WI38 (cell line): ENCODE data around the gene CRADD.

Experiments used
- H3K4me3 ChIP-seq: 2 replicates; pipeline ENCODE4 v1.5.1; 2011; ENCODE audit warnings: low read depth, mild to moderate bottlenecking, control low read depth, low read length
- CTCF ChIP-seq: IDR thresholded peaks from 2 replicates; pipeline ENCODE4 v1.5.1; 2012; ENCODE audit warnings: low read depth, mild to moderate bottlenecking, control low read depth, low read length

The CRADD gene

GRCh38 chr12:93851257-93851671 is 174.1 kb downstream of the CRADD start:
- TF ChIP-seq CTCF = no peak
- no peak overlapping the region for H3K4me3 ChIP-seq

- no peak overlapping the region for H3K4me3 ChIP-seq
- no peak for TF ChIP-seq CTCF
These were observed 175.0 kb downstream of the CRADD start for GRCh38 chr12:93852173-93852591.

GRCh38 chr12:93853698-93854478 is 176.7 kb downstream of the CRADD start:
- no peak overlapping the region for H3K4me3 ChIP-seq
- no peak for TF ChIP-seq CTCF

GRCh38 chr12:93855261-93855660 is 178.1 kb downstream of the CRADD start:
- H3K4me3 ChIP-seq = no peak overlapping the region
- TF ChIP-seq CTCF = no peak

- no peak for TF ChIP-seq CTCF
- H3K4me3 ChIP-seq = no peak overlapping the region
These were observed 179.4 kb downstream of the CRADD start for GRCh38 chr12:93856611-93857010.

- no peak overlapping the region for H3K4me3 ChIP-seq
- no peak for TF ChIP-seq CTCF
These were observed 180.2 kb downstream of the CRADD start for GRCh38 chr12:93857279-93857938.

GRCh38 chr12:93857991-93858447 is 180.8 kb downstream of the CRADD start:
- H3K4me3 ChIP-seq = no peak overlapping the region
- no peak for TF ChIP-seq CTCF
